Left ventricle myocardium inferior (tissue), 1 donor: ENCODE measurements around the gene LY9. TPM values are rescaled to one million over a fixed set of nuclear protein-coding genes. Genes with fewer than 3 reads are reported as not detected.

Experiments
- DNase-seq: peaks from one replicate; pipeline ENCODE4 v3.0.0-alpha.2; 2020
- H3K27ac ChIP-seq: fragments of 200-600 bp; replicated peaks from 2 replicates; pipeline ENCODE4 v1.8.0; 2021
- H3K27me3 ChIP-seq: fragments of 200-600 bp; 2 replicates; pipeline ENCODE4 v1.8.0; 2021; ENCODE audit warnings: low read depth
- H3K36me3 ChIP-seq: fragments of 200-600 bp; 2 replicates; pipeline ENCODE4 v1.8.0; 2021
- H3K4me1 ChIP-seq: fragments of 200-600 bp; 2 replicates; pipeline ENCODE4 v1.8.0; 2021
- H3K4me3 ChIP-seq: fragments of 200-600 bp; 2 replicates; pipeline ENCODE4 v1.8.0; 2021; ENCODE audit warnings: mild to moderate bottlenecking, moderate library complexity
- H3K9me3 ChIP-seq: fragments of 200-600 bp; replicated peaks from 2 replicates; pipeline ENCODE4 v1.8.0; 2021
- intact Hi-C: fragments of 100-400 bp; cut with micrococcal nuclease; formaldehyde crosslinking; loops from one replicate; pipeline ENCODE4 v1.11.0; 2022
- total RNA-seq: library from RNA; stranded (reverse); fragmentation: NEBNext Ultra II Directional; extraction: Animal tissue kit (Norgen Biotek cat#: 25700); gene quantifications from one replicate; pipeline ENCODE4 v1.2.1, GENCODE V29; 2021
- TF ChIP-seq, protein P1 (sequence below): fragments of 200-600 bp; IDR thresholded peaks from 2 replicates; pipeline ENCODE4 v1.8.0; 2021; ENCODE audit warnings: antibody characterized with exemption, mild to moderate bottlenecking, borderline replicate concordance
- donor health status: DM: no; HTN: yes; CAD: no; lungs with severe emphysema.

The LY9 gene
- total RNA-seq, 1 donor from 2014 or later = not detected

DNA sequence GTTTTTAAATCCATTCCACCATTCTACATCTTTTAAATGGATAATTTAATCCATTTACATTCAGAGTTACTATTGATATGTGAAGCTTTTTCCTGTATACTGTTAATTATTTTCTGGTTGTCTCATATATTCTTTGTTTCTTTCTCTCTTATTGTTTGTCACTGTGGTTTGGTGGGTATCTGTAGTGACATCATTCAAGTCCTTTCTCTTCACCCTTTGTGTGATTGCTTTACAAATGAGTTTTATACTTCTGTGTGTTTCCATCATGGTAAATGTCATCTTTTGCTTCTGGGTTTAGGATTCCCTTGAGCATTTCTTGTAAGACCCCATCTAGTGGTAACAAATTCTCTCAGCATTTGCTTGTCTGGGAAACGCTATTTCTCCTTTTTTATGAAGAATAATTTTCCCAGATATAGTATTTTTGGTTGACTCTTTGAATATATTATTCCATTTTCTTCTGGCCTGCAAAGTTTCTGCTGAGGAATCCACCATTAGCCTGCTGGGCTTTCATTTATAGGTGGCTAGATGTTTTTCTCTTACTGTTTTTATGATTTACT is 10.2 kb downstream of the LY9 start:
- TF ChIP-seq, protein P1, sequence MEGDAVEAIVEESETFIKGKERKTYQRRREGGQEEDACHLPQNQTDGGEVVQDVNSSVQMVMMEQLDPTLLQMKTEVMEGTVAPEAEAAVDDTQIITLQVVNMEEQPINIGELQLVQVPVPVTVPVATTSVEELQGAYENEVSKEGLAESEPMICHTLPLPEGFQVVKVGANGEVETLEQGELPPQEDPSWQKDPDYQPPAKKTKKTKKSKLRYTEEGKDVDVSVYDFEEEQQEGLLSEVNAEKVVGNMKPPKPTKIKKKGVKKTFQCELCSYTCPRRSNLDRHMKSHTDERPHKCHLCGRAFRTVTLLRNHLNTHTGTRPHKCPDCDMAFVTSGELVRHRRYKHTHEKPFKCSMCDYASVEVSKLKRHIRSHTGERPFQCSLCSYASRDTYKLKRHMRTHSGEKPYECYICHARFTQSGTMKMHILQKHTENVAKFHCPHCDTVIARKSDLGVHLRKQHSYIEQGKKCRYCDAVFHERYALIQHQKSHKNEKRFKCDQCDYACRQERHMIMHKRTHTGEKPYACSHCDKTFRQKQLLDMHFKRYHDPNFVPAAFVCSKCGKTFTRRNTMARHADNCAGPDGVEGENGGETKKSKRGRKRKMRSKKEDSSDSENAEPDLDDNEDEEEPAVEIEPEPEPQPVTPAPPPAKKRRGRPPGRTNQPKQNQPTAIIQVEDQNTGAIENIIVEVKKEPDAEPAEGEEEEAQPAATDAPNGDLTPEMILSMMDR = no peak
- no peaks in the 10 kb centered on the region for H3K4me1 ChIP-seq
- intact Hi-C loops = no loop called here
- H3K27ac ChIP-seq = no peak overlapping the region
- peaks cover 36% of the 10 kb centered on the region for H3K9me3 ChIP-seq
- no peak overlapping the region for H3K4me3 ChIP-seq
- no peaks in the 10 kb centered on the region for H3K36me3 ChIP-seq
- H3K27me3 ChIP-seq = peaks cover 9% of the 10 kb centered on the region
- no peak for DNase-seq

DNA sequence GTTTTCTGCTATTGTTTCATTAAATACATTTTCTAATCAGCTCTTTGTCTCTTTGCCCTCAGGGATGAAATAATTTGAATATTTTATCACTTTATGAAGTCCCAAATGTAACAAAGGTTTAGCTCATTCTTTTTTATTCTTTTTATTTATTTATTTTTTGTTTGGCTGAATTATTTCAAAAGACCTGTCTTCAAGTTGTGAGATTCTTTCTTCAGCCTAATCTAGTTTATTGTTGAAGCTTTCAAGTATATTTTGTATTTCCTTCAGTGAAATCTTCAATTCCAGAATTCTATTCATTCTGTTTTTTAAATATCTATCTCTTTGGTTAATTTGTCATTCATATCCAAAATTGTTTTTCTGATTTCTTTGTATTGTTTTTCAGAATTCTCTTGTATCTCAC is 10.8 kb downstream of the LY9 start:
- TF ChIP-seq, protein P1 = no peak
- peaks cover 36% of the 10 kb centered on the region for H3K9me3 ChIP-seq
- no peaks in the 10 kb centered on the region for H3K4me1 ChIP-seq
- no peak for DNase-seq
- no peak overlapping the region for H3K4me3 ChIP-seq
- peaks cover 9% of the 10 kb centered on the region for H3K27me3 ChIP-seq
- intact Hi-C loops = no loop called here
- H3K36me3 ChIP-seq = no peaks in the 10 kb centered on the region
- no peak overlapping the region for H3K27ac ChIP-seq

DNA sequence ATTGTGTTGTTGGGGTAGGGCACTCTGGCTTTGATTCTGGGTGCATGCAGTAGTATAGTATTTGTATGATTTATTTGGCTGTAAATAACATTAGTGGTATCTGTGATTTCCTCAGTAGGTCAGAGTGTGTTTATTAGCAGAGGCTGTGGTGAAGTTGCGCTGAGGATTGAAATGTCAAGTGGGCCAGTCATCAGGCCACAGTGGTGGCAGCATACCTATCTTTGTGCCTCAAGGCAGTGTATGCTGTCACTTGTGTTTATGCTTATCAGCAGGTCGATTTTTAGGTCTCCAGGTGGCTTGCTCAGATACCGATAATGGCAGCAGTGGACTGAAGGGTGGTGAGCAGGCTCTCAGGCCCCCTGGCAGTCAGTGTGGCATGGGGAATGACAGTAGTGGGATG is 11.3 kb downstream of the LY9 start:
- Histone ChIP-seq H3K27me3 (peaks cover 9% of the 10 kb centered on the region), H3K4me3 (no peak overlapping the region), H3K4me1 (no peaks in the 10 kb centered on the region), H3K27ac (no peak overlapping the region), H3K9me3 (peaks cover 36% of the 10 kb centered on the region), H3K36me3 (no peaks in the 10 kb centered on the region)
- intact Hi-C loops = no loop called here
- DNase-seq = no peak
- TF ChIP-seq, protein P1 = no peak

DNA sequence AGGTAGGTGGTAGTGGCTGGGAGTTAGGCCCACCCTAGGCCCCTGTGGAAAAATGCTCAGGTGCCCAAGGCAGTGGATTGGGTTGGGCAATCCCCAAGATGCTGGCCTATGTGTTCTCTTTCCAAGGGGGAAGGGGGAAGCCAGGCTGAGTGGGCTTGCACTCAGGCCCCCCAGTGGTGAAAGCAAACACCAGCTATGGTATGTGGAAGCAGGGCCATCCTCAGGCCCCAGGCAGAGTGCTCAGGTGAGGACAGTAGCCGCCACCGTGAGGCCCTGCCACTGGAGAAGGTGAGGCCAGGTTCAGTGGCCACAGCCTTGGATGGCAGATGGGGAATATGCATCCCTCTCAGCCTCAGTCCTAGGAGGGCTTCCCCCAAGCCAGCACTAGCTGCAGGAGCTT is 11.8 kb downstream of the LY9 start:
- DNase-seq = no peak
- Histone ChIP-seq H3K9me3 (peaks cover 36% of the 10 kb centered on the region), H3K4me3 (no peak overlapping the region), H3K36me3 (no peaks in the 10 kb centered on the region), H3K27ac (no peak overlapping the region), H3K4me1 (no peaks in the 10 kb centered on the region), H3K27me3 (peaks cover 9% of the 10 kb centered on the region)
- TF ChIP-seq, protein P1 = no peak
- intact Hi-C loops = no loop called here

DNA sequence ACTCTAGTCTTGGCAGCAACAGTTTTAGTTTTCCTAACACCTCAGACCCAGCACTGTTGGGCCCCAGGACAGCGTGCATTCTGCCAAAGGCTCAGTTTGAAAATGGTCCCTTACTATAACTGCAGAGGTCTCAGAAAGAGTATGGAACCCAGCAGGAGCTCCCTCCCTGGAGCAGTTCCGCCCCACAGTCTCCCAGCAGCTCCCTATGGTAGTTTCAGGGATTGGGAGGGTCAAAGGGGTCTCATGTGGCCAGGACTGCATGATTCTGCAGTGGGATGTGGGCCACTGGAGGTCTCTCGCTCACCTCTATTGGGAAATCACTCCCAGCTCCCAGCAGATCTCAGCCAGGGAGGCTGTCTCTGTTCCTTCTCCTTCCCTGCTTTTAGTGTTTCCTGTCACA is 12.3 kb downstream of the LY9 start:
- H3K36me3 ChIP-seq = no peaks in the 10 kb centered on the region
- TF ChIP-seq, protein P1 = no peak
- peaks cover 36% of the 10 kb centered on the region for H3K9me3 ChIP-seq
- H3K4me3 ChIP-seq = no peak overlapping the region
- H3K27ac ChIP-seq = no peak overlapping the region
- no peaks in the 10 kb centered on the region for H3K4me1 ChIP-seq
- no peak for DNase-seq
- intact Hi-C loops = no loop called here
- H3K27me3 ChIP-seq = peaks cover 13% of the 10 kb centered on the region
